NCI-H1092 (cell line): ENCODE results near the gene KDM8.

Experiments
- DNase-seq: peaks from one replicate; lab custom pipeline; 2025; lab: John Stamatoyannopoulos, UW

The KDM8 gene

GRCh38 chr16:27229891-27230470 lies 26.7 kb downstream of the KDM8 start:
- no peak for DNase-seq

GRCh38 chr16:27230562-27231001 lies 27.3 kb downstream of the KDM8 start:
- no peak for DNase-seq

- DNase-seq, result no peak
Measured at GRCh38 chr16:27231692-27232060, 28.4 kb downstream of the KDM8 start.

DNA sequence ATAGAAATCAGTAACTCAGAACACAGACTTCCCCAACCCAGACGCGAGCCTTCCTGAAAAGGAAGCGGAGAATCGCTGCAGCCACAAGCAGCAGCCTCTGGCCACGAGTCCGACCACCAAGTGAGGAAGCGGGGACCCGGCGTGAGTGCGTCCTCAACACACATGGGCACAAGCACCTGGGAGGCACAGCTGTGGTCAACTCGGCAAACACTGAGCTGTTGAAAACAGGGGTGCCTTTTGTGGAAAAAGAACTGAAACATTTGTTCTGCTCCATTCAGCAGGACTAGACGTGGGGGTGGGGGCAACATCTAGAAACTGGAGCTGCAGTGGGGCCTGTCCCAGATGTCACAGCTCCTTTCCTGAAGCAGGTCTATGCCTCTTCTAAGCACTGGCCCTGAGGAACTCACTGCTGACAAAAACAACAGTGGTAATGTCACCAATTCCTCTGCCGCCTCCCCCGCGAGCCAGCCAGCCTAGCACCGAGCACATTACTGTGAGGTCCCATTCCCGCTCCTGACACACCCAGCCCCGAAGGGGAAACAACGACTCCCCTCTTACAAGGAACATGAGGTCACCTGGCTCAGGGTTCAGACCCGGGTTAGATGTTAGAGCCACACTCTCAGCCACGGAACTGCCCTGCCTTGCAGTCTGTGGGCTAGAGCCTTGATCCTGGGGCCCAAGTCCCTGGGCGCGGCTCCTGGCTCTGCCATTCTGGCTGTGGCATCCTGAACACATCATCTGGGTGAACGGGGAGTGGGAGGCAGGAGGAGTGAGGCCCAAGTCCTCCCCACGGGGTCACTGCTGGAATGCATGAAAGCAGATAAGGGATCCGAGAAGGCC lies 29.0 kb downstream of the KDM8 start:
- no peak for DNase-seq

- DNase-seq, result no peak
Measured at GRCh38 chr16:27232901-27233625, 29.7 kb downstream of the KDM8 start.

DNA sequence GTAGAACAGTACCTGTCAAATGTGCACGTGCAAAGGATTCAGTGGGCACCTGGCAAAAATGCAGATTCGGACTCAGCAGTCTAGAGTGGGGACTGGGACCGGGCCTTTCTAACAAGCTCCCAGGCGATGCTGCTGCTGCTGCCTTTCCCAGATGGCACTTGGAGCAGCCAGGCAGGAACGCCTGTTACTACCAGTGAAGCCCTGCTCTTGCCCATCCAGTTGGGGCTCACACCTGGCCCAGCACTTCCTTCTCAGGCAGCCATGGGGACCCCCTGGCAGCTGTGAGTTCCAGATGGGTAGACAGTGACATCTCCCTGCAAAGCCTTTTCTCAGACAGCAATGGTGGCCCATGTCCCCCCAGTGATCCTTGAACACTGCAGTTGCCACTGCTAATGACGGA lies 30.4 kb downstream of the KDM8 start:
- no peak for DNase-seq

DNA sequence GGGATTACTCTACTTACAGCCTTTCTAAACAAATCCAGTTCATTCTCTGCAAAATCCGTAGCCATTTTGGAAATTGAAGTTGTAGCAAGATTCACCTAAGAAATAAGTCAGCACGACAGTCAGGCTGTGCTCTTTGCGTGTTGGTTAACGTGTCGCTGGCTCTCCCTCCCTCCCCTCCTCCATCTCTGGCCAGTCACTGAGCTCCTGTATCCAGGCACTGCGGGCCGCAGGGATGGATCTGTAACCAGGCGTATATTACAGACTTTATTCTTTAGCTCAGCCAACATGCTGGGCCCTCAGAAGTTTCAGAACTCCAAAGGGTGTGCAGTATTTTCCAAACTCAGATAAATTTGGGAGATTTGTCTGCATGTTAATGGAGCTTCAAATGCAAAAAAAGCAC lies 30.8 kb downstream of the KDM8 start:
- DNase-seq, result no peak

DNA sequence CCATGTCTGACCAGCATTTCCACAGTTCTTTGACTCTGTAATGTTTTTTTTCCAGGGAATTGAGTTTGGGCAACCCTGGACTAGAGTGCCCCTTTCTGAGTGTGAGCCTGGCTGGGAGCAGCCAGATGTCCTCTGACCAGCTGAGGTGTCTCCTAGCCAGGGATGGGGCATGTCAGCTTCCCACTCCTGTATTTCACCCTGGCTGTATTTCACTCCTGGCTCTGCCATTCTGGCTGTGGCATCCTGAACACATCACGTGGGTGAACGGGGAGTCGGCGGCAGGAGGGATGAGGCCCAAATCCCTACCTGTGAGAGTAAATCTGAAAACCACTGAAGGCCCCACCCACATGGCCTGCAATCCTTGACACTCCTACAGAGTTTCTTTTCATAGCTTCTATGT lies 31.3 kb downstream of the KDM8 start:
- DNase-seq, result no peak

- DNase-seq, result peak; percentile 74
Measured at GRCh38 chr16:27235055-27235937, 32.0 kb downstream of the KDM8 start.

DNA sequence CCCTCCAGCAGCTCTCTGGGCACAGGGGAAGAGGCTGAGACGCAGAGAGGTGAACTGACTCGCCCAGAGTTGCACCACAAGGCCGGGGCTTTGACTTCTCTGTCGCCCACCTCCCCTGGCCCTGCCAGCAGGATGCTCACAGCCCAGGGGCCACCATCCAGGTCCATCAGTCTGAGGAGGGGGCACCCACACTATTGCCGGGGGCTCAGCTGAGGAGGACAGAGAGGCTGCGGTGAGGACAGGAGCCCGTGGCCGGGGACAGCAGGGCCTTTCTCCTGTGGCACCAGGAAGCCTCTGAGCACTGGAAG lies 32.6 kb downstream of the KDM8 start:
- no peak for DNase-seq

DNA sequence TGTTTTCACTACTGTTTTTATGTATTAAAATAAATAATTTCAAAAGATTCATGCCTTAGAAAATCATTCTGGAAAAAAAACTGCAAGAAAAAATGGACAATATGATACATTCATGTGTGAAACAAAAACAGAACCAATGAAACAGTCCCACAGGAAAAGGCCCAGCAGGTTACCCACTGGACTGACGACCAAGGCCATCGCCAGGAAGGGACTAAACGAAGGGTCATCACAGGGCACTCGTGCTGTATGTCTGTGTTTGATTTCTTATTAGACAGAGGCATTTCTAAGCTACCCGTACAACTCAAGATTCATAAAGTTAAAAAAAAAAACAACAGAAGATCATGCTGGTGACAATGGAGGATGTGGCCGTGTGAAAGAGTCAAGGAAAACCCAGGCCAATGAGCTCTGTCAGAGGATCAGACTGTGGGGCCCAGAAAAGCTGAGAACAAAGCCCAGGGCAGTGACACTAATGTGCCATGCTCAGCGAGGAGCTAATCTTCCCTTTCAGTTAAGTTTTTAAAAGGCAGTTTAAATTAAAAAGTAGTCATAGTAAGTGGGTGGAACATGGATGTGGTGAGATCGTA lies 33.4 kb downstream of the KDM8 start:
- no peak for DNase-seq

- no peak for DNase-seq
Measured at GRCh38 chr16:27237219-27238015, 34.1 kb downstream of the KDM8 start.

DNA sequence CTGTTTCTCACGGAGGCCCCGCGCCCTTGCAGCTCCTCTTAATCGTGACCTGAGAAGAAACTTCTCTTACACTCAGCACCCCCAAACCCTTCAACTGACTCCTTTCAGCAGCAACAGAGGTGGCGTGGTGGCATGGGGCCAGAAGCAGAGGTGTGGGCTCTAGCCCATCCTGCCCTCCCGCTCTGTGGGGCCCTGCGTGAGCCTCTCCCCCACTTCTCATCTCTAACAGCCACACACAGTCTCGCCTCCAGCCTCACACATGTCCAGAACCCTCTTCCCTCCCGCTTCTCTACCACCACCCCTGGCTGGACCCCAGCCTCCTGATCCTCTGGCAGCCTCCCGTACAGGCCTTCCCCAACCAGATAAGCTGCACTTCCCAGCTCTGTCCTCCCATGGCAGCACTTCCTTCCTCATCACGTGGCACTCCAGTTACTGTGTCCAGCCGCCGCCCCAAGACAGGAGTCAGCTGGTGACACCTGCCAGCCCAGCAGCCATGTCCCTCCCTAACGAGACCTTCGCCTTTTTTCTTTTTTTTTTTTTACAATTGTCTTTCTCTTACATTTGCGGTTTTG lies 34.8 kb downstream of the KDM8 start:
- DNase-seq, result no peak

DNA sequence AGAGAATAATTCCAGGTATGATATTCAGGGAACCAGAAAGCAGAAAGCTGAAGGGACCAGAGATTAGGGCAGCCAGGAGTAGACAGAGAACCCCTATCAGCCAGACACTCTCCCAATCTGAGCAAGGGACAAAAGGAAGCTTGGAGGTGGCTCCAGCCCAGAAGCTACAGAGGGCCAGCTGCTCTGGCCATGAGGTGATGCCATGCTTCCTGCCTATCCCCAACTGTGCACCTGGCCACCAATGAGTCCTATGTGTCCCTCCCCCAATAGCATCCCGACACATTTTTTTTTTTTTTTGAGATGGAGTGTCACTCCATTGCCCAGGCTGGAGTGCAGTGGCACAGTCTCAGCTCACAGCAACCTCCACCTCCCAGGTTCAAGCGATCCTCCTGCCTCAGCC lies 35.3 kb downstream of the KDM8 start:
- DNase-seq, result no peak

- no peak for DNase-seq
Measured at GRCh38 chr16:27239026-27239425, 35.7 kb downstream of the KDM8 start.

- DNase-seq, result no peak
Measured at GRCh38 chr16:27239906-27240655, 36.8 kb downstream of the KDM8 start.

- no peak for DNase-seq
Measured at GRCh38 chr16:27240948-27241531, 37.7 kb downstream of the KDM8 start.

GRCh38 chr16:27241658-27242057 lies 38.3 kb downstream of the KDM8 start:
- no peak for DNase-seq

- no peak for DNase-seq
Measured at GRCh38 chr16:27242398-27242797, 39.1 kb downstream of the KDM8 start.
